ENCODE measurements around the gene NCK2.

NCK2 gene

GRCh38 chr2:105842555-105842954 is 97.8 kb downstream of the NCK2 start:
- TF ChIP-seq, protein P1, sequence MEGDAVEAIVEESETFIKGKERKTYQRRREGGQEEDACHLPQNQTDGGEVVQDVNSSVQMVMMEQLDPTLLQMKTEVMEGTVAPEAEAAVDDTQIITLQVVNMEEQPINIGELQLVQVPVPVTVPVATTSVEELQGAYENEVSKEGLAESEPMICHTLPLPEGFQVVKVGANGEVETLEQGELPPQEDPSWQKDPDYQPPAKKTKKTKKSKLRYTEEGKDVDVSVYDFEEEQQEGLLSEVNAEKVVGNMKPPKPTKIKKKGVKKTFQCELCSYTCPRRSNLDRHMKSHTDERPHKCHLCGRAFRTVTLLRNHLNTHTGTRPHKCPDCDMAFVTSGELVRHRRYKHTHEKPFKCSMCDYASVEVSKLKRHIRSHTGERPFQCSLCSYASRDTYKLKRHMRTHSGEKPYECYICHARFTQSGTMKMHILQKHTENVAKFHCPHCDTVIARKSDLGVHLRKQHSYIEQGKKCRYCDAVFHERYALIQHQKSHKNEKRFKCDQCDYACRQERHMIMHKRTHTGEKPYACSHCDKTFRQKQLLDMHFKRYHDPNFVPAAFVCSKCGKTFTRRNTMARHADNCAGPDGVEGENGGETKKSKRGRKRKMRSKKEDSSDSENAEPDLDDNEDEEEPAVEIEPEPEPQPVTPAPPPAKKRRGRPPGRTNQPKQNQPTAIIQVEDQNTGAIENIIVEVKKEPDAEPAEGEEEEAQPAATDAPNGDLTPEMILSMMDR (IDR thresholded peaks at IDR 0.05; ENCODE audit: low read length) = no peak
- TF ChIP-seq EZH2phosphoT487 (IDR thresholded peaks at IDR 0.05; ENCODE audit: low read length) = no peak
- no peak for TF ChIP-seq EZH2 (optimal IDR thresholded peaks at IDR 0.05; ENCODE audit: low read depth, low read length)
- Histone ChIP-seq H3K9ac (ENCODE audit: low read length) (no peak overlapping the region), H3K27me3 (replicated peaks; ENCODE audit: insufficient read depth, low read length) (no peaks in the 10 kb centered on the region), H3K9me3 (replicated peaks; ENCODE audit: insufficient read depth, low read length) (no peaks in the 10 kb centered on the region), H3K27ac (ENCODE audit: low read length) (no peak overlapping the region), H3K9me2 (replicated peaks; ENCODE audit: insufficient read depth, low read length) (no peaks in the 10 kb centered on the region), H3K36me3 (replicated peaks; ENCODE audit: insufficient read depth, low read length) (no peaks in the 10 kb centered on the region), H3K4me2 (ENCODE audit: low read depth, low read length) (no peak overlapping the region), H4K20me1 (ENCODE audit: insufficient read depth, low read length) (peaks cover 22% of the 10 kb centered on the region), H3K4me1 (ENCODE audit: low read length) (no peaks in the 10 kb centered on the region), H3K79me2 (ENCODE audit: low read length) (peaks cover 97% of the 10 kb centered on the region), H2AFZ (ENCODE audit: low read length) (no peak overlapping the region), H3F3A (ENCODE audit: insufficient read depth, low read length) (no peaks in the 10 kb centered on the region), H3K4me3 (ENCODE audit: low read length) (no peak overlapping the region)
- no peak for DNase-seq

- DNase-seq = no peak
- TF ChIP-seq, protein P1 (IDR thresholded peaks at IDR 0.05; ENCODE audit: low read length) = no peak
- TF ChIP-seq EZH2phosphoT487 (IDR thresholded peaks at IDR 0.05; ENCODE audit: low read length) = no peak
- no peak for TF ChIP-seq EZH2 (optimal IDR thresholded peaks at IDR 0.05; ENCODE audit: low read depth, low read length)
- peaks cover 97% of the 10 kb centered on the region for H3K79me2 ChIP-seq (ENCODE audit: low read length)
These were observed 99.0 kb downstream of the NCK2 start for GRCh38 chr2:105843476-105844374.

GRCh38 chr2:105845976-105846375 is 101.3 kb downstream of the NCK2 start:
- Histone ChIP-seq H3K4me1 (ENCODE audit: low read length) (no peaks in the 10 kb centered on the region), H4K20me1 (ENCODE audit: insufficient read depth, low read length) (peaks cover 11% of the 10 kb centered on the region), H2AFZ (ENCODE audit: low read length) (no peak overlapping the region), H3K9ac (ENCODE audit: low read length) (no peak overlapping the region), H3K36me3 (replicated peaks; ENCODE audit: insufficient read depth, low read length) (no peaks in the 10 kb centered on the region), H3K27ac (ENCODE audit: low read length) (no peak overlapping the region), H3K79me2 (ENCODE audit: low read length) (peaks cover 97% of the 10 kb centered on the region), H3K9me3 (replicated peaks; ENCODE audit: insufficient read depth, low read length) (no peaks in the 10 kb centered on the region), H3F3A (ENCODE audit: insufficient read depth, low read length) (no peaks in the 10 kb centered on the region), H3K4me2 (ENCODE audit: low read depth, low read length) (no peak overlapping the region), H3K4me3 (ENCODE audit: low read length) (no peak overlapping the region), H3K27me3 (replicated peaks; ENCODE audit: insufficient read depth, low read length) (no peaks in the 10 kb centered on the region), H3K9me2 (replicated peaks; ENCODE audit: insufficient read depth, low read length) (no peaks in the 10 kb centered on the region)
- no peak for DNase-seq
- no peak for TF ChIP-seq EZH2 (optimal IDR thresholded peaks at IDR 0.05; ENCODE audit: low read depth, low read length)
- TF ChIP-seq EZH2phosphoT487 (IDR thresholded peaks at IDR 0.05; ENCODE audit: low read length) = no peak
- TF ChIP-seq, protein P1 (IDR thresholded peaks at IDR 0.05; ENCODE audit: low read length) = no peak

More at GRCh38 chr2:105843476-105844374, 99.0 kb downstream of the NCK2 start:
- H4K20me1 ChIP-seq (ENCODE audit: insufficient read depth, low read length) = peaks cover 16% of the 10 kb centered on the region
- H2AFZ ChIP-seq (ENCODE audit: low read length) = no peak overlapping the region
- H3K4me2 ChIP-seq (ENCODE audit: low read depth, low read length) = no peak overlapping the region
- no peak overlapping the region for H3K9ac ChIP-seq (ENCODE audit: low read length)
- no peaks in the 10 kb centered on the region for H3K9me2 ChIP-seq (replicated peaks; ENCODE audit: insufficient read depth, low read length)
- H3F3A ChIP-seq (ENCODE audit: insufficient read depth, low read length) = no peaks in the 10 kb centered on the region
- no peaks in the 10 kb centered on the region for H3K9me3 ChIP-seq (replicated peaks; ENCODE audit: insufficient read depth, low read length)
- H3K4me3 ChIP-seq (ENCODE audit: low read length) = no peak overlapping the region
- H3K27me3 ChIP-seq (replicated peaks; ENCODE audit: insufficient read depth, low read length) = no peaks in the 10 kb centered on the region
- no peaks in the 10 kb centered on the region for H3K4me1 ChIP-seq (ENCODE audit: low read length)
- no peak overlapping the region for H3K27ac ChIP-seq (ENCODE audit: low read length)
- no peaks in the 10 kb centered on the region for H3K36me3 ChIP-seq (replicated peaks; ENCODE audit: insufficient read depth, low read length)

Data from MM.1S (cell line).